SJCRH30 (cell line): ENCODE results near the gene ANXA2R. TPM values are rescaled to one million over a fixed set of nuclear protein-coding genes. Genes with fewer than 3 reads are reported as not detected.
"Not testable (repeated sequence)": the region's sequence is repeated elsewhere in the genome, so short reads cannot be mapped to it uniquely, and the experiment has no call there.

Source experiments
- DNase-seq, 2 experiments: peaks; one replicate each; pipeline ENCODE4 v3.0.0-alpha.2; 2015 to 2020
- H3K27ac ChIP-seq: fragments of 250-450 bp; sonication (Bioruptor Pico); 2 replicates; pipeline ENCODE4 v1.5.1; 2020; ENCODE audit warnings: mild to moderate bottlenecking, moderate library complexity
- H3K27me3 ChIP-seq: fragments of 250-450 bp; sonication (Bioruptor Pico); 2 replicates; pipeline ENCODE4 v1.5.1; 2020; ENCODE audit warnings: mild to moderate bottlenecking, moderate library complexity
- H3K36me3 ChIP-seq: fragments of 250-450 bp; sonication (Bioruptor Pico); 2 replicates; pipeline ENCODE4 v1.5.1; 2020; ENCODE audit warnings: mild to moderate bottlenecking, moderate library complexity
- H3K4me1 ChIP-seq: fragments of 250-450 bp; sonication (Bioruptor Pico); 2 replicates; pipeline ENCODE4 v1.5.1; 2020; ENCODE audit warnings: mild to moderate bottlenecking, moderate library complexity
- H3K4me3 ChIP-seq: fragments of 250-450 bp; sonication (Bioruptor Pico); 2 replicates; pipeline ENCODE4 v1.5.1; 2020; ENCODE audit warnings: mild to moderate bottlenecking, moderate library complexity
- H3K9me3 ChIP-seq: fragments of 250-450 bp; sonication (Bioruptor Pico); replicated peaks from 2 replicates; pipeline ENCODE4 v1.5.1; 2020; ENCODE audit warnings: mild to moderate bottlenecking, moderate library complexity
- total RNA-seq: library from RNA; depleted of rRNA; stranded (reverse); fragments of >200 nt; shearing (Covaris generic); gene quantifications from 2 replicates; pipeline ENCODE4 v1.2.3, GENCODE V29; 2014

Gene ANXA2R
- total RNA-seq, 1 experiment from 2014 or later, result 3.5 TPM

DNA sequence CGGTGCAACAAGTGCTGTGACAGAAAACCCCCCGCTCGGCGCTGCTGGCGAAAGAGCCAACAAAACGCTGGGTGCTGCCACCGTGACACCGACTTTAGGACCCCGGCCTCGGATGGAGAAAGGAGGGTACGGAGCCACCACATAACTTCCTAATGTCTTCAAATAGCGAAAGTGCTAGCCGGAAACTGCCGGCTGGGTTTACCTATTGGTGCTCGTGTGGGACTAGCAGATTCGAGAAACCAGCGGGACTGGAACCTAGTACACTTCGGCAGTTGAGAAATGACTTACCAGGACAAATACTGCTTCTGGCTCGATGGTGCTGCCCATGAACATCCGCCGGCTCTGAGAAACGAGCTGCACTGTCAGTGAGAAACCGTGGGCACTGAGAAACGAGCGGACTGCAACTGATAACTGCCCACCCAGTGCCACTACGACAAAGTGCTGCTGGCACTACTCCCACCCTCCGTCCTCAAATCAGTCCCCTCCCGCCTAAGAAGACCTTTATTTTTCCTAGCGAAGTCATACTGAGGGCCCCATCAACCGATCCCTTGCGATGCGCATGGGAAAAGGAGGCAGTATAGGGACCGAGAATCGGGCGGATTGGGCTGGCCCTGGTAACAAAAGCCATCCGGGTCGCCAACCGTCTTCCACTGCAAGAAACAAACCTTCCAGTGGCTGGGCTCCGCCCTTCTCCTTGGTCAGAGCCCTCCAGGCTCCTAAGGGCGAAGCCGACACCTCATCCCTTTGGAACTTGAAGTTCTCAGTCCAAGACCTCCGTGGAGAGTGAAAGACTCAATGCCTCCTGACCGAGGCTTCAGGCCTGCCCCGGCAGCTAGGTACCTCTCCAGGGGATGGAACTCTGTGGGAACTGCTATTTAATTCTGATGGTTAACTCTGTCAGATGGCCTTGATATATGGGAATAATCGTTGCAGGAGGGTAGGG is 27.0 kb upstream of the ANXA2R start:
- peak overlapping the region; percentile 95 for H3K27ac ChIP-seq
- peaks cover 14% of the 10 kb centered on the region; the same call in 1 of the 2 replicates for H3K36me3 ChIP-seq
- DNase-seq, result peak; percentile 88 to 95
- no peaks in the 10 kb centered on the region for H3K27me3 ChIP-seq
- H3K4me3 ChIP-seq, result peak overlapping the region; percentile 94
- no peaks in the 10 kb centered on the region for H3K9me3 ChIP-seq
- H3K4me1 ChIP-seq, result peaks cover 16% of the 10 kb centered on the region

DNA sequence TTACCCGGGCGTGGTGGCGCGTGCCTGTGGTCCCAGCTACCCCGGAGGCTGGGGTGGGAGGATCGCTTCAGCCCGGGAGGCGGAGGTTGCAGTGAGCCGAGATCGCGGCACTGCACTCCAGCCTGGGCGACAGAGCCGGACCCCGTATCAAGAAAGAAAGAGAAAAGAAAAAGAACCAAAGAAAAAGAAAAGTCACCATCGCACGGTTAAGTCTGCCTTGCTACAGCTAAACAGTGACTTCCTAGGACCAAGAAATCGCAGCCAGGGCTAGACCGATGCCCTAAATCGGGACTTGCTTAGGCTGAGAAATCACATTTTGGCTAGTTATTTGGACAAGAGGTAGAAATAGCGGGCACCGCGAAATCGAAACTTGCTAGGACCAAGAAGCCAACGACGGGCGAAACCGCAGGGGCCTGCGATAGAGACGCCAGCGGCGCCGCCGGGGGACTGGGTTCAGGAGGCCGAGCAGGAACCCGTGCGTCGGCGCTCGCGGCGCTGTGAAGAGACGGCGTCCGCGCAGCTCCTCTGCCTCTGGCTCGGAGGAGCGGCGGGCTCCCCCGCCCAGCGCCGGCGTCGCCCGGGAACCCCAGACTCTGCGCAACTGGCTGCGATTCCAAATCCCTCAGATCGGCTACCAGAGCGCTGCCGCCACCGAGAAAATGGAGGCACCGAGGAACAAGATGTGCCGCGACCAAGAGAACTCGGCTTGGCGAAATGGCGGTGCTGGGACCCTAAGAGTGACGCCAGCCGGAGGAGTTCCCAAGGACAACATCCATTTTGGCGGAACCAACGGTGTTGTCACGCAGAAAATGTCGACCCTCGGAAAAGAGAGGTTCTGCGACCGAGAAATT is 26.1 kb upstream of the ANXA2R start:
- H3K27ac ChIP-seq, result peak overlapping the region; percentile 95
- H3K9me3 ChIP-seq, result no peaks in the 10 kb centered on the region
- peak; percentile 80 to 84 for DNase-seq
- H3K27me3 ChIP-seq, result no peaks in the 10 kb centered on the region
- peak overlapping the region; percentile 94 for H3K4me3 ChIP-seq
- H3K4me1 ChIP-seq, result peaks cover 16% of the 10 kb centered on the region
- peaks cover 12% of the 10 kb centered on the region; the same call in 1 of the 2 replicates for H3K36me3 ChIP-seq

DNA sequence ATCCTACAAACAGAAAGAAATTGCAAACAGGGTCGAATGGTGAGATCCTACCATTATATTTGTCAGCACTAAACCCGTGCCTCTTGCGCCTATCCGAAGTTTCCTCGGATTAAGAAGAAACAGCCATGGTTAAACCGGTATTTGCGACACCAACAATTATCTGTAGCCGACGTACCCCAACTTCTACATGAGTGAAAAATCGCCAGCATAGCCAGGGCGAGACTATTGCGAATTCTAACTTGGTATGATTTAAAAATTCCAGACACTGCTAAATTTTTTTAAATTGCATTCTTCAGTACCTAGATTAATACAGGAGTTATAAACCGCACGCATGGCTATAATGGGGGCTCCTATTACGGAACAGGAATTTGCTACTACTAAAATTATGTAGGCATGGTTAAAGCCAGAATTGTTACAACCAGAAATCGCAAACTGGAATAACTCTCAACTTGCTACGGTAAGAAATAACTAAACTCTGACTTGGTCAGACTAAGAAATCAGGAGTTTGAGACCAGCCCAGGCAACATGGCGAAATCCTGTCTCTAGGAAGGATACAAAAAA is 25.3 kb upstream of the ANXA2R start:
- Histone ChIP-seq H3K4me3 (peak overlapping the region; percentile 94), H3K27ac (peak overlapping the region; percentile 95)
- DNase-seq, result peak; percentile 31 to 58

DNA sequence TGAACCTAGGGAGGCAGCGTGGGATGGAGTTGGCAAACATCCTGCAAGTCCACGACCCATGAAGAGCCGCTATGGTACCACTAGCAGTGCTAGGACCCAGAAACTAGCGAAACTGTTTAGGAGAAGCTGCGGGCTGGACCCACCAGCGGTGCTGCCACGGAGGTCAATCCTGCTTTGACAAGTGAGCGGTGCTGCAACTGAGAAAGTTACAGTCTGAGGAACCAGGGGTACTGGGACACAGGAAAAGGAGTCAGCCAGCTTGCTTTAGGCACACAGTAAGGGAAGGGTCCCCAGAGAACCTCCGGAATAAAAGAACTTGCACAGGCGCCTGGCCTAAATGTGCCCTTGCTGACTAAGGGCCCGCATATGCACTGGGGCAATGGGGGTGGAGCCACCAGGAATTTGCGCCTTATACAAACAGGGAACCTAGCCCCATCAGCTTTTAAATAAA is 23.6 kb upstream of the ANXA2R start:
- no peak overlapping the region for H3K27ac ChIP-seq
- peaks cover 9% of the 10 kb centered on the region for H3K4me1 ChIP-seq
- no peak overlapping the region for H3K4me3 ChIP-seq
- no peaks in the 10 kb centered on the region for H3K36me3 ChIP-seq
- DNase-seq, result no peak
- H3K9me3 ChIP-seq, result peaks cover 10% of the 10 kb centered on the region; the same call in 1 of the 2 replicates
- no peaks in the 10 kb centered on the region for H3K27me3 ChIP-seq

More for the DNA sequence above, 25.3 kb upstream of the ANXA2R start:
- H3K4me1 ChIP-seq, result peaks cover 16% of the 10 kb centered on the region
- H3K36me3 ChIP-seq, result peaks cover 4% of the 10 kb centered on the region; the same call in 1 of the 2 replicates
- H3K27me3 ChIP-seq, result no peaks in the 10 kb centered on the region
- no peaks in the 10 kb centered on the region for H3K9me3 ChIP-seq

DNA sequence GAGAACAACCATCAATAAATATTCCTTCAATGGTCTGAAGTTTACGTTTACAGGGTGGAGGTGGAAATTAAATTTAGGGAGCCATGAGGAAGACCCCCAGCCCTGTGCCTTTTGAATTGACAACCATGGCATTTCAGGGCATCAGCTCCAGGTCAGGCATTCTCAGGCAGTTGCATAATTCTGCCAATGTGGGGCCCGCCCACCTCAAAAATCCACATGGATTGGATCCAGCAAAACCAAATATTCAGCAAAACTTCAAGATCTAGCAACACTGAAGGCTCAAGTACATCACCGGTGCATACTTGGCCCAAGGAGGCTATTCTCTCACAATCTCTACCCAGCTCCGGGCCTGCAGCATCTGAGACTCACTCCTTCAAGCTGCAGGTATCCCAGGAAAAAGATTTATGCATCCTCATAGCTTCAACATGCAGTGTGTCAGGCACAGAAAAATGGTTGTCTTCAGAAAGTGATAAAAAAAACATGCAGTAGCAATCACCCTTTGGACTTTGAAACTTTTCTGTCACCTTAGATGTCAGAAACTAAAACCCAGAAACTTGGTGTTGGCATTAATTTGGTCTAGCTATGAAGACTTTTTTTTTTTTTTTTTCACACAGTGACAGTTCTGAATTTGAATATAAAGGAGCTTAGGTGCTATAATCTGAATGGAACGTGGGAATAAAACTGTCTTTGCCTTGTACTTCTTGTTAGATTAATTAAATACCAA is 21.4 kb upstream of the ANXA2R start:
- DNase-seq, result no peak
- H3K27me3 ChIP-seq, result no peaks in the 10 kb centered on the region
- no peak overlapping the region for H3K4me3 ChIP-seq
- H3K27ac ChIP-seq, result no peak overlapping the region
- no peaks in the 10 kb centered on the region for H3K36me3 ChIP-seq
- peaks cover 3% of the 10 kb centered on the region; the same call in 1 of the 2 replicates for H3K4me1 ChIP-seq
- H3K9me3 ChIP-seq, result peaks cover 12% of the 10 kb centered on the region; the same call in 1 of the 2 replicates

DNA sequence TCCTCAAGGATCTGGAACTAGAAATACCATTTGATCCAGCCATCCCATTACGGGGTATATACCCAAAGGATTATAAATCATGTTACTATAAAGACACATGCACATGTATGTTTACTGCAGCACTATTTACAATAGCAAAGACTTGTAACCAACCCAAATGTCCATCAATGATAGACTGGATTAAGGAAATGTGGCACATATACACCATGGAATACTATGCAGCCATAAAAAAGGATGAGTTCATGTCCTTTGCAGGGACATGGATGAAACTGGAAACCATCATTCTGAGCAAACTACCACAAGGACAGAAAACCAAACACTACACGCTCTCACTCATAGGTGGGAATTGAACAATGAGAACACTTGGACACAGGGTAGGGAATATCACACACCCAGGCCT is 19.9 kb upstream of the ANXA2R start:
- H3K4me1 ChIP-seq, H3K36me3 ChIP-seq, H3K4me3 ChIP-seq, DNase-seq, H3K27ac ChIP-seq, H3K27me3 ChIP-seq: not testable (repeated sequence)
- H3K9me3 ChIP-seq, result peaks cover 14% of the 10 kb centered on the region; the same call in 1 of the 2 replicates

DNA sequence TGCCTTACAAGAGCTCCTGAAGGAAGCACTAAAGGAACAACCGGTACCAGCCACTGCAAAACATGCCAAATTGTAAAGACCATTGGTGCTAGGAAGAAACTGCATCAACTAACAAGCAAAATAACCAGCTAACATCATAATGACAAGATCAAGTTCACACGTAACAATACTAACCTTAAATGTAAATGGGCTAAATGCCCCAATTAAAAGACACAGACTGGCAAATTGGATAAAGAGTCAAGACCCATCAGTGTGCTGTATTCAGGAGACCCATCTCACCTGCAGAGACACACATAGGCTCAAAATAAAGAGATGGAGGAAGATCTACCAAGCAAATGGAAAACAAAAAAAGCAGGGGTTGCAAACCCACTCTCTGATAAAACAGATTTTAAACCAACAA is 15.0 kb upstream of the ANXA2R start:
- not testable (repeated sequence) for H3K27me3 ChIP-seq, H3K36me3 ChIP-seq, H3K27ac ChIP-seq, DNase-seq, H3K4me3 ChIP-seq, H3K4me1 ChIP-seq
- peaks cover 25% of the 10 kb centered on the region; the same call in 1 of the 2 replicates for H3K9me3 ChIP-seq

DNA sequence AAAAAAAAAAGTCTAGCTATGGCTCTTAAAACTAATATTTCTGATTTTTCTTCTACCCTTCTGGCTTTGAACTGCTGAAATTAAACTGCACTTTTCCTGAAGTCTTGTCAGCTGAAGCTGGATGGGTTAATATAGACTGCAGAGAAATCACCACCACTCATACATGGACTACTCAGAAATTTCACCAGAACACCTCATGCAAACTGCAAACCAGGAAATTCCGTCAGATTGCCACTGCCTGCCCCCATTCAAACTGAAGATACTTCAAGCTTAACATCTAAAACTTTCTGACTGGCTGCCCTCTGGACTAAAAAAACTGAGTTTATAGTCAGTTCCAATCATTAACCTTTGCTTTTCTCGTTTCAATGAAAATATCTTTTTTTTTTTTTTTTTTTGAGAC is 11.6 kb upstream of the ANXA2R start:
- Histone ChIP-seq H3K36me3 (0 out of 2 replicates have a peak, but pooled peaks cover 3% of the 10 kb centered on the region), H3K27ac (no peak overlapping the region)
- no peak for DNase-seq

DNA sequence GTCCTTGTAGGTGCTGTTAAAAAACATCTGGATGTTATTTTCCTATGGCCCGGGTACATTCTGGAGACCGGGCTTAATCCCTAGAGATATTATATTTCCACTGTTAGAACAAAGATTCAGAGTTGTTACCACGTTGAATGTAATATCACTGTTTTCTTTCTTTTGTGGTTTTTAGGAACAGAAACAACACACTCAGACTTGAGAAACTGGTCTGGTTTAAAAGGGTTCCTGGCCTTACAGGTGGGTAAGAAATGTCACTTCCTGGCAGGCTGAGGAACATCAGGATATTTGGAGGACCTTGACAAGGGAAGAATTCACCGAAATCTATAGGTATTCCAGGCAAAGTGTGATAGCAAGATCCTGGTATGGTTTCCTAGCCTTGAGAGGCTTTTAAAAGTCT is 10.3 kb upstream of the ANXA2R start:
- H3K4me3 ChIP-seq, result no peak overlapping the region
- H3K4me1 ChIP-seq, result no peaks in the 10 kb centered on the region
- no peaks in the 10 kb centered on the region for H3K27me3 ChIP-seq
- 0 out of 2 replicates have a peak, but pooled peaks cover 3% of the 10 kb centered on the region for H3K36me3 ChIP-seq
- no peak overlapping the region for H3K27ac ChIP-seq
- H3K9me3 ChIP-seq, result peaks cover 11% of the 10 kb centered on the region; the same call in 1 of the 2 replicates
- no peak for DNase-seq

More for the DNA sequence above, 11.6 kb upstream of the ANXA2R start:
- H3K27me3 ChIP-seq, result no peaks in the 10 kb centered on the region
- H3K9me3 ChIP-seq, result peaks cover 14% of the 10 kb centered on the region; the same call in 1 of the 2 replicates
- H3K4me1 ChIP-seq, result no peaks in the 10 kb centered on the region
- H3K4me3 ChIP-seq, result no peak overlapping the region

DNA sequence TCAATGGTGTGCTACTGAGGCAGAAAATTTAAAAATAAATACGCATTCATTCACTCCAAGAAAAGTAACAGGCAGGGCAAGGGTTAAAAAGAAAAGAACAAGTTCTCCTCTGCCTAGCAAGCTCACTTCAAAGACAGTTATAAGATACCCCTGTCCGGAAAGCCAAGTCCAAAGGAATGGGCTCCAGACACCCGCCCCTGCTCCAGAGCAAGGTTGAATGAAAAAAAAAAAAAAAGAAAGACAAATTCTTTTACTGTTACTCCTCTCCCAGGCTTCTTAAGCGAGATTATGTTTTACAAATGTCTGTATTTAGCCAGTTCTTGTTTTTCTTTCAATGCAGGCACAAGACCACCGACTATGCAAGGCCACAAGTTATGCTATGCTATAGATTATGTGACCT is 9.1 kb upstream of the ANXA2R start:
- Histone ChIP-seq H3K4me3 (no peak overlapping the region), H3K36me3 (0 out of 2 replicates have a peak, but pooled peaks cover 3% of the 10 kb centered on the region), H3K27me3 (no peaks in the 10 kb centered on the region), H3K9me3 (peaks cover 10% of the 10 kb centered on the region; the same call in 1 of the 2 replicates), H3K4me1 (no peaks in the 10 kb centered on the region), H3K27ac (no peak overlapping the region)
- DNase-seq, result no peak

DNA sequence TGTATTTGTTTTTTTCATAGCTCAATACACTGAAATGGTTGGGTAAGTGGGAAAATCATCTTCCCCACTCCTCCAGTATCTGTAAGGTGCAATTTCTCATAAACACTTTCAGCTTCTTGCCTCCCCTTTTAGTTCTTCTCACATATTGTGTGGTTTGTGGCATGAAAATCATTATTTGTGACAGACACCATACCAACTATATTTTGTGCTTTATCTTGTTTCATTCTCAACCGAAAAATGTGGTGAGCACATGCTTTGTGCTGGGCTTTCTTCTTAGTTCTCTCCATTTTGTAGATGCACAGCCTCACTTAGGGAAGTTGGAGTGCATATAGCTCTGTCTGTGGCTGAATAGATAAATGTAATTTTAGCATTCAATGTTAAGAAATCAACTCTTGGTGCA is 6.4 kb upstream of the ANXA2R start:
- no peaks in the 10 kb centered on the region for H3K4me1 ChIP-seq
- no peaks in the 10 kb centered on the region for H3K9me3 ChIP-seq
- DNase-seq, result no peak
- no peaks in the 10 kb centered on the region for H3K27me3 ChIP-seq
- no peaks in the 10 kb centered on the region for H3K36me3 ChIP-seq
- H3K27ac ChIP-seq, result no peak overlapping the region
- no peak overlapping the region for H3K4me3 ChIP-seq

DNA sequence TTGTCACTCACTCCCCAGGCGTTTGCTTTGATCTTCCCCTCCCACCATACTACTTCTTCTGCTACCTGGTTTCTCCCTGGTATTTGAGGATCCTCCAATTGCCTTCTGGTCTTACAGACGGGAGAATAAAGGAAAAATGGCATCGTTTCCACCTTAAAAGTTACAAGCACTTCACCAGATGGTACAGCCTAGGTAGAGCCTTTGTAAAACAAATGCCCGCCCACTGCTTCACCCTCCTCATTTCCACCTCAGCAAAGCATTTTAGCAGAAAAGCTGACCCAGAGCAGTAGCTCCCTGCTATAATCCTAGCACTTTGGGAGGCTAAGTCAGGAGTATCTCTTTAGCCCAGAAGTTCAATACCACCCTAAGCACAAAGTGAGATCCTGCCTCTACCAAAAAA is 5.1 kb upstream of the ANXA2R start:
- Histone ChIP-seq H3K9me3 (no peaks in the 10 kb centered on the region), H3K27me3 (no peaks in the 10 kb centered on the region), H3K36me3 (no peaks in the 10 kb centered on the region), H3K4me1 (no peaks in the 10 kb centered on the region), H3K4me3 (no peak overlapping the region), H3K27ac (no peak overlapping the region)
- DNase-seq, result no peak

DNA sequence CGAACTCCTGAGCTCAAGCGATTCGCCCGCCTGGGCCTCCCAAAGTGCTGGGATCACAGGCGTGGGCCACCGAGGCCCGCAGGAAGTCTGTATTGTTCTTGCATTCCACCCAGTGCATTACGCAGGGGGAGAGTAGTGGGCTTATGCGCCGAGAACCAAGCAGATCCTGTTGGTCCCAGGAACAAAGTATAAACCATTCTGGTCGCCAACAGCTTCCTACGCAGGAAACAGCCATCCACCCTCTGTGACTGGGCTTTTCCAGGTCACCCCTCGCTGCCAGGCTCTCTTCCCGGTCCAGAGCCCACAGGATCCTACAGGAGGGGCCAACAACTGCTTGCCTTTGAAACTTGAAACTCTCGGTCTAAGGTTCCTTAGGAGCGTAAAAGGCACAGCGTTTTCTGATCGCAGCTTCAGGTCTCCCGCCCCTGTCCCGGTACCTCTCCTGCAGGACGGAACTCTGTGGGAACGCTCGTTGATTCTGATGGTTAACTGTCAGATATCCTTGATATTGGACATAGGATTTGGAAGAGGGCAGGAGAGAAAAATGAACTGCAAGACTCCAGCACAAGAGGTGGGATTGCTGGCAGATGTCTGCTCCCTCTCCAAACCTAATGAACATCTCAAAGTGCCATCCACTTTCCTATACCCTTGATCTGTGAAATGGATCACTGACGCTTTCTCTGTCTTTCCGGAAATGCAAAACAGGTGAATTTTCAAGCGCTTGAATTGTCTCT is 4.2 kb upstream of the ANXA2R start:
- H3K27ac ChIP-seq, result no peak overlapping the region
- no peaks in the 10 kb centered on the region for H3K9me3 ChIP-seq
- no peaks in the 10 kb centered on the region for H3K4me1 ChIP-seq
- no peak for DNase-seq
- H3K27me3 ChIP-seq, result no peaks in the 10 kb centered on the region
- no peak overlapping the region for H3K4me3 ChIP-seq
- no peaks in the 10 kb centered on the region for H3K36me3 ChIP-seq
